K562 (cell line): Measurements from ENCODE around the gene LRRC8C. TPM values are rescaled to one million over a fixed set of nuclear protein-coding genes. Genes with fewer than 3 reads are reported as not detected.

Source experiments
- ATAC-seq: fragments of 200-7000 bp; cut with Tn5 transposase; 3 replicates; pipeline ENCODE4 v1.9.1; 2020; ENCODE audit warnings: moderate library complexity
- BruUV-seq: library from RNA; stranded (reverse); fragments of 400-500 nt; replicated peaks from 2 replicates; lab custom pipeline; 2021; lab: Mats Ljungman, UMichigan
- CTCF ChIA-PET: fragments of 300-600 bp; formaldehyde crosslinking; extraction: SDS; loops from one replicate; lab custom pipeline; 2021; ENCODE audit warnings: low intra/inter-chr PET ratio; lab: Yijun Ruan, JAX
- POLR2A ChIA-PET: fragments of 300-600, 350-650 bp; sonication (Branson Sonifier 250); formaldehyde crosslinking; extraction: SDS; loops from one replicate; lab custom pipeline; 2021; ENCODE audit warnings: antibody characterized with exemption, inconsistent platforms; lab: Yijun Ruan, JAX
- DNase-seq, 4 experiments: peaks; one replicate each; pipeline versions ENCODE4 v3.0.0 to v3.0.0-alpha.2; 2011 to 2018; ENCODE audit warnings: low spot score in 3 of 4, mixed read lengths in 3 of 4; ENCODE audit errors: extremely low read depth in 1 of 4
- FAIRE-seq: peaks from 2 replicates; lab custom pipeline; 2011; peaks lifted over from hg19 to GRCh38; lab: Jason Lieb, UNC
- H2AFZ ChIP-seq: 2 replicates; pipeline ENCODE4 v1.6.0; 2011; ENCODE audit warnings: low read depth, low read length, control low read depth, inconsistent platforms
- H3K27ac ChIP-seq: fragments of 200-600 bp; 3 replicates; pipeline ENCODE4 v1.8.0; 2011; ENCODE audit warnings: low read depth, mild to moderate bottlenecking, control low read depth, inconsistent platforms, low read length, moderate library complexity, mixed read lengths; ENCODE audit errors: extremely low read depth
- H3K27me3 ChIP-seq, 2 experiments: fragments of 300-600 bp in 1 of 2; 2 replicates in 1 of 2; 3 replicates in 1 of 2; pipeline versions ENCODE4 v1.6.0 to v1.8.0; 2011; ENCODE audit warnings: inconsistent platforms in 2 of 2, low read length in 2 of 2, mild to moderate bottlenecking in 1 of 2, mixed read lengths in 1 of 2, moderate library complexity in 1 of 2; ENCODE audit not compliant: control insufficient read depth in 2 of 2, insufficient read depth in 2 of 2
- H3K36me3 ChIP-seq: fragments of 300-600 bp; 3 replicates; pipeline ENCODE4 v1.8.0; 2011; ENCODE audit warnings: mild to moderate bottlenecking, low read length, inconsistent platforms; ENCODE audit not compliant: control insufficient read depth, insufficient read depth
- H3K4me1 ChIP-seq, 2 experiments: fragments of 200-600 bp in 1 of 2; replicated peaks in 1 of 2; 2 replicates in 1 of 2; 3 replicates in 1 of 2; pipeline versions ENCODE4 v1.5.1 to v1.8.0; 2011; ENCODE audit warnings: inconsistent platforms in 2 of 2, low read length in 2 of 2, mild to moderate bottlenecking in 1 of 2, mixed read lengths in 1 of 2, moderate library complexity in 1 of 2; ENCODE audit not compliant: control insufficient read depth in 2 of 2, insufficient read depth in 2 of 2
- H3K4me2 ChIP-seq: 2 replicates; pipeline ENCODE4 v1.6.1; 2011; ENCODE audit warnings: low read length, control low read depth, inconsistent platforms, mixed read lengths; ENCODE audit not compliant: insufficient read depth
- H3K4me3 ChIP-seq: fragments of 200-600 bp; sonication (generic), shearing (Covaris generic); 2 replicates; pipeline ENCODE4 v1.5.1; 2016; ENCODE audit warnings: control low read depth, inconsistent platforms
- H3K79me2 ChIP-seq: fragments of 200-600 bp; 3 replicates; pipeline ENCODE4 v1.8.0; 2011; ENCODE audit warnings: low read length, inconsistent platforms; ENCODE audit not compliant: control insufficient read depth, insufficient read depth
- H3K9ac ChIP-seq, 2 experiments: 2 replicates each; pipeline versions ENCODE4 v1.6.0 to v1.6.1; 2011; ENCODE audit warnings: low read depth in 2 of 2, low read length in 2 of 2, control low read depth in 1 of 2, inconsistent platforms in 1 of 2, mild to moderate bottlenecking in 1 of 2, mixed read lengths in 1 of 2; ENCODE audit not compliant: insufficient read depth in 1 of 2
- H3K9me1 ChIP-seq: one replicate; pipeline ENCODE4 v1.6.0; 2011; ENCODE audit warnings: inconsistent platforms, mild to moderate bottlenecking, low read length, moderate library complexity; ENCODE audit not compliant: control insufficient read depth, insufficient read depth
- H3K9me3 ChIP-seq: replicated peaks from 2 replicates; pipeline ENCODE4 v1.5.1; 2011; ENCODE audit warnings: low read depth, low read length, inconsistent platforms; ENCODE audit not compliant: control insufficient read depth, insufficient read depth
- H4K20me1 ChIP-seq: replicated peaks from 2 replicates; pipeline ENCODE4 v1.6.1; 2011; ENCODE audit warnings: low read length, inconsistent platforms, mixed read lengths; ENCODE audit not compliant: control insufficient read depth, insufficient read depth
- ARID2 ChIP-seq: fragments of 450-650 bp; IDR thresholded peaks from 2 replicates; pipeline ENCODE4 v1.6.1; 2017; ENCODE audit warnings: antibody characterized with exemption, mild to moderate bottlenecking
- CC2D1A ChIP-seq: fragments of 450-650 bp; IDR thresholded peaks from 2 replicates; pipeline ENCODE4 v1.6.1; 2017; ENCODE audit warnings: mild to moderate bottlenecking
- HMG20A ChIP-seq: fragments of 450-650 bp; formaldehyde crosslinking; conservative IDR thresholded peaks from 2 replicates; pipeline ENCODE4 v1.4.0; 2020; ENCODE audit warnings: mild to moderate bottlenecking, mixed read lengths
- HOXB6 ChIP-seq: fragments of 250-450 bp; sonication (Bioruptor Pico); IDR thresholded peaks from 2 replicates; pipeline ENCODE4 v1.5.1; 2022; ENCODE audit warnings: mild to moderate bottlenecking, borderline replicate concordance
- JUNB ChIP-seq: fragments of 450-650 bp; formaldehyde crosslinking; conservative IDR thresholded peaks from 2 replicates; pipeline ENCODE4 v1.4.0; 2020; ENCODE audit warnings: mild to moderate bottlenecking
- KAT2B ChIP-seq: IDR thresholded peaks from one replicate; pipeline ENCODE4 v1.6.1; 2012; ENCODE audit warnings: low read depth, mild to moderate bottlenecking, control low read depth, inconsistent platforms, low read length, moderate library complexity
- LEF1 ChIP-seq: fragments of 450-650 bp; IDR thresholded peaks from 2 replicates; pipeline ENCODE4 v1.6.1; 2016; ENCODE audit warnings: mild to moderate bottlenecking
- MECOM ChIP-seq: fragments of 250-450 bp; sonication (Bioruptor Pico); IDR thresholded peaks from 2 replicates; pipeline ENCODE4 v1.8.0; 2022; ENCODE audit warnings: inconsistent platforms
- RBM25 ChIP-seq: fragments of 200-400 bp; formaldehyde crosslinking; IDR thresholded peaks from 2 replicates; pipeline ENCODE4 v1.6.1; 2018; ENCODE audit warnings: low read length, low read depth, moderate library complexity; ENCODE audit not compliant: severe bottlenecking
- SRSF1 ChIP-seq: fragments of 200-400 bp; formaldehyde crosslinking; IDR thresholded peaks from 2 replicates; pipeline ENCODE4 v1.6.1; 2017; ENCODE audit warnings: mild to moderate bottlenecking, low read depth, low read length, moderate library complexity
- ZNF133 ChIP-seq: fragments of 250-450 bp; sonication (Bioruptor Pico); IDR thresholded peaks from 2 replicates; pipeline ENCODE4 v1.4.0; 2020; ENCODE audit warnings: mild to moderate bottlenecking
- WGBS: fragments of 100-300 bp; shearing (Covaris generic); methylation state at CpG from one replicate; pipeline ENCODE4 v1.1.6; 2016; ENCODE audit warnings: low coverage, mixed read lengths; ENCODE audit not compliant: insufficient coverage; ENCODE audit errors: missing lambda C conversion rate; 5-methylcytosine and 5-hydroxymethylcytosine counted together
- in situ Hi-C: fragments of 300-500 bp; cut with MboI; formaldehyde crosslinking; loops from 4 replicates; pipeline ENCODE4 v1.15.0; 2018; ENCODE audit warnings: inconsistent platforms, mixed read lengths
- intact Hi-C: fragments of 100-400 bp; cut with micrococcal nuclease; formaldehyde crosslinking; loops from 2 replicates; pipeline ENCODE4 v1.14.2; 2022
- polyA plus RNA-seq, 8 experiments: library from polyadenylated mRNA; depleted of rRNA in 4 of 8; stranded (reverse) in 5 of 8; unstranded in 3 of 8; fragments of >200 nt; fragmentation: Nextera tagmentation in 2 of 8; fragmentation: Illumina TruSeq in 1 of 8; extraction: Ambion mirVana in 2 of 8; extraction: Trizol in 1 of 8; gene quantifications; 2 replicates each; pipeline versions ENCODE4 v1.2.1 to v1.2.3, GENCODE V29; 2011 to 2014; ENCODE audit warnings: inconsistent platforms in 1 of 8, missing spikeins in 1 of 8
- total RNA-seq, 7 experiments: library from RNA; depleted of rRNA in 6 of 7; stranded (reverse); fragments of >200 nt in 6 of 7; fragmentation: Illumina TruSeq in 2 of 7; extraction: Trizol in 2 of 7; gene quantifications; 2 replicates each; pipeline versions ENCODE4 v1.2.1 to v1.2.3, GENCODE V29; 2011 to 2021; ENCODE audit warnings: low replicate concordance in 1 of 7
- TF ChIP-seq, protein P1 (sequence below): fragments of 200-600 bp; sonication (generic); IDR thresholded peaks from one replicate; pipeline ENCODE4 v1.6.1; 2012; ENCODE audit warnings: mild to moderate bottlenecking, low read depth, low read length, inconsistent platforms

Gene LRRC8C
- total and polyA plus RNA-seq, 9 of the 15 experiments (the other 6 are each of a cell fraction or from before 2014, with no cell fraction given): 1.00 to 12.5 (median 4.5) TPM

DNA sequence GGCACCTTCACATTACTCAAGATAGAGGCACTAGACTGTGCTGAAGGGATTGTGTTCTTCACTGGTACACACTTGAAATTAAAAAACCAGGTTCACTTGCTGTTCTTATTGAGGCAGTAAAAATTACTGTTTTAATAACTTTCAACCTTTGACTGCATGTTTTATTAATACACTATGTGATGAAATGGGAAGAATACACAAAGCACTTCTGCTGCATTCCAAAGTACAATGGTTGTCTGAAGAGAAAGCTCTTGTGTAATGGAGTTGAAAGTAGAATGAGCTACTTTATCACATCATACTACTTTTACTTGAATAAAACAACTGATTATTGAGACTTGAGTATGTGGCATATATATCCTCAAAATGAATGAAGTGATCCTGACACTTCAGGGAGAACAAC, 49.7 kb downstream of the LRRC8C start (continued):
- TF ChIP-seq CC2D1A: no peak

DNA sequence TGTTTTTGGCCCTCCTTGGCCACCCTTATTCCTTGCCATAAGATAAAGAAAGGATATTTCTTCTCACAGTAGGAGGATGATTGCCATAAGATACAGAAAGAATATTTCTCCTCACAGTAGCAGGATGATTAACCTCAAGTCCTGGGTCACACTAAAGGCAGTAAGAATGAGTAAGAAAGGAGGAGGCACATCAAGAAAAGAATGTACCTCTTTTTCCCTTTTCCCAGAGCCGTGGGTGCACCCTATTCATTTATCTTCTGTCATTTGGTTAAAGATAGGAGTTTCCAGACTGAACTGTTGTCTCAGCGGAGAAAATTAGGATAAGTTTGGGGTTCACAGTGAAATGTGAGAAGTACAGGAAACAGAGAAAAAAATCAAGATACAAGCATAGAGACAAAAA, 52.5 kb downstream of the LRRC8C start:
- no peaks in the 10 kb centered on the region for H3K27me3 ChIP-seq
- no peaks in the 10 kb centered on the region for H3K79me2 ChIP-seq
- no peak overlapping the region for H3K27ac ChIP-seq
- H3K9me1 ChIP-seq: no peaks in the 10 kb centered on the region
- CTCF ChIA-PET: no interaction called here
- H3K4me2 ChIP-seq: no peak overlapping the region
- ATAC-seq (no peak), DNase-seq (no peak), FAIRE-seq (no peak)
- peaks cover 9% of the 10 kb centered on the region; the same call in 2 of the 3 replicates for H3K36me3 ChIP-seq
- POLR2A ChIA-PET: interaction anchor here (1.2 kb wide), 1 partner anchor 10 kb away, joined by 5 read pairs; no protein-coding TSS in a partner anchor
- H3K9me3 ChIP-seq: no peaks in the 10 kb centered on the region
- H4K20me1 ChIP-seq: no peaks in the 10 kb centered on the region
- H3K9ac ChIP-seq: no peak overlapping the region
- intact Hi-C loops (no loop called here), in situ Hi-C loops (no loop called here)
- BruUV-seq: no TSS peak
- no peak overlapping the region for H3K4me3 ChIP-seq
- 0 out of 5 replicates have a peak, but pooled peaks cover 0 to 3% of the 10 kb centered on the region in 2 experiments for H3K4me1 ChIP-seq
- H2AFZ ChIP-seq: no peak overlapping the region
- WGBS: 26% methylated on average over 2 of the region's 2 CpGs
- TF ChIP-seq SRSF1 (no peak), LEF1 (no peak), KAT2B (no peak), ARID2 (no peak), ZNF133 (CRISPR knock-in tag) (no peak), HOXB6 (CRISPR knock-in tag) (no peak), MECOM (CRISPR knock-in tag) (no peak), HMG20A (no peak), JUNB (CRISPR knock-in tag) (no peak), RBM25 (no peak)
- TF ChIP-seq, protein P1, sequence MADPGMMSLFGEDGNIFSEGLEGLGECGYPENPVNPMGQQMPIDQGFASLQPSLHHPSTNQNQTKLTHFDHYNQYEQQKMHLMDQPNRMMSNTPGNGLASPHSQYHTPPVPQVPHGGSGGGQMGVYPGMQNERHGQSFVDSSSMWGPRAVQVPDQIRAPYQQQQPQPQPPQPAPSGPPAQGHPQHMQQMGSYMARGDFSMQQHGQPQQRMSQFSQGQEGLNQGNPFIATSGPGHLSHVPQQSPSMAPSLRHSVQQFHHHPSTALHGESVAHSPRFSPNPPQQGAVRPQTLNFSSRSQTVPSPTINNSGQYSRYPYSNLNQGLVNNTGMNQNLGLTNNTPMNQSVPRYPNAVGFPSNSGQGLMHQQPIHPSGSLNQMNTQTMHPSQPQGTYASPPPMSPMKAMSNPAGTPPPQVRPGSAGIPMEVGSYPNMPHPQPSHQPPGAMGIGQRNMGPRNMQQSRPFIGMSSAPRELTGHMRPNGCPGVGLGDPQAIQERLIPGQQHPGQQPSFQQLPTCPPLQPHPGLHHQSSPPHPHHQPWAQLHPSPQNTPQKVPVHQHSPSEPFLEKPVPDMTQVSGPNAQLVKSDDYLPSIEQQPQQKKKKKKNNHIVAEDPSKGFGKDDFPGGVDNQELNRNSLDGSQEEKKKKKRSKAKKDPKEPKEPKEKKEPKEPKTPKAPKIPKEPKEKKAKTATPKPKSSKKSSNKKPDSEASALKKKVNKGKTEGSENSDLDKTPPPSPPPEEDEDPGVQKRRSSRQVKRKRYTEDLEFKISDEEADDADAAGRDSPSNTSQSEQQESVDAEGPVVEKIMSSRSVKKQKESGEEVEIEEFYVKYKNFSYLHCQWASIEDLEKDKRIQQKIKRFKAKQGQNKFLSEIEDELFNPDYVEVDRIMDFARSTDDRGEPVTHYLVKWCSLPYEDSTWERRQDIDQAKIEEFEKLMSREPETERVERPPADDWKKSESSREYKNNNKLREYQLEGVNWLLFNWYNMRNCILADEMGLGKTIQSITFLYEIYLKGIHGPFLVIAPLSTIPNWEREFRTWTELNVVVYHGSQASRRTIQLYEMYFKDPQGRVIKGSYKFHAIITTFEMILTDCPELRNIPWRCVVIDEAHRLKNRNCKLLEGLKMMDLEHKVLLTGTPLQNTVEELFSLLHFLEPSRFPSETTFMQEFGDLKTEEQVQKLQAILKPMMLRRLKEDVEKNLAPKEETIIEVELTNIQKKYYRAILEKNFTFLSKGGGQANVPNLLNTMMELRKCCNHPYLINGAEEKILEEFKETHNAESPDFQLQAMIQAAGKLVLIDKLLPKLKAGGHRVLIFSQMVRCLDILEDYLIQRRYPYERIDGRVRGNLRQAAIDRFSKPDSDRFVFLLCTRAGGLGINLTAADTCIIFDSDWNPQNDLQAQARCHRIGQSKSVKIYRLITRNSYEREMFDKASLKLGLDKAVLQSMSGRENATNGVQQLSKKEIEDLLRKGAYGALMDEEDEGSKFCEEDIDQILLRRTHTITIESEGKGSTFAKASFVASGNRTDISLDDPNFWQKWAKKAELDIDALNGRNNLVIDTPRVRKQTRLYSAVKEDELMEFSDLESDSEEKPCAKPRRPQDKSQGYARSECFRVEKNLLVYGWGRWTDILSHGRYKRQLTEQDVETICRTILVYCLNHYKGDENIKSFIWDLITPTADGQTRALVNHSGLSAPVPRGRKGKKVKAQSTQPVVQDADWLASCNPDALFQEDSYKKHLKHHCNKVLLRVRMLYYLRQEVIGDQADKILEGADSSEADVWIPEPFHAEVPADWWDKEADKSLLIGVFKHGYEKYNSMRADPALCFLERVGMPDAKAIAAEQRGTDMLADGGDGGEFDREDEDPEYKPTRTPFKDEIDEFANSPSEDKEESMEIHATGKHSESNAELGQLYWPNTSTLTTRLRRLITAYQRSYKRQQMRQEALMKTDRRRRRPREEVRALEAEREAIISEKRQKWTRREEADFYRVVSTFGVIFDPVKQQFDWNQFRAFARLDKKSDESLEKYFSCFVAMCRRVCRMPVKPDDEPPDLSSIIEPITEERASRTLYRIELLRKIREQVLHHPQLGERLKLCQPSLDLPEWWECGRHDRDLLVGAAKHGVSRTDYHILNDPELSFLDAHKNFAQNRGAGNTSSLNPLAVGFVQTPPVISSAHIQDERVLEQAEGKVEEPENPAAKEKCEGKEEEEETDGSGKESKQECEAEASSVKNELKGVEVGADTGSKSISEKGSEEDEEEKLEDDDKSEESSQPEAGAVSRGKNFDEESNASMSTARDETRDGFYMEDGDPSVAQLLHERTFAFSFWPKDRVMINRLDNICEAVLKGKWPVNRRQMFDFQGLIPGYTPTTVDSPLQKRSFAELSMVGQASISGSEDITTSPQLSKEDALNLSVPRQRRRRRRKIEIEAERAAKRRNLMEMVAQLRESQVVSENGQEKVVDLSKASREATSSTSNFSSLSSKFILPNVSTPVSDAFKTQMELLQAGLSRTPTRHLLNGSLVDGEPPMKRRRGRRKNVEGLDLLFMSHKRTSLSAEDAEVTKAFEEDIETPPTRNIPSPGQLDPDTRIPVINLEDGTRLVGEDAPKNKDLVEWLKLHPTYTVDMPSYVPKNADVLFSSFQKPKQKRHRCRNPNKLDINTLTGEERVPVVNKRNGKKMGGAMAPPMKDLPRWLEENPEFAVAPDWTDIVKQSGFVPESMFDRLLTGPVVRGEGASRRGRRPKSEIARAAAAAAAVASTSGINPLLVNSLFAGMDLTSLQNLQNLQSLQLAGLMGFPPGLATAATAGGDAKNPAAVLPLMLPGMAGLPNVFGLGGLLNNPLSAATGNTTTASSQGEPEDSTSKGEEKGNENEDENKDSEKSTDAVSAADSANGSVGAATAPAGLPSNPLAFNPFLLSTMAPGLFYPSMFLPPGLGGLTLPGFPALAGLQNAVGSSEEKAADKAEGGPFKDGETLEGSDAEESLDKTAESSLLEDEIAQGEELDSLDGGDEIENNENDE: no peak
